Mesenchymal stem cell (in vitro differentiated cells and primary cell): Measurements from ENCODE around the gene SPOPL.

Source experiments
- DNase-seq: peaks from one replicate; pipeline ENCODE4 v3.0.0-alpha.2; 2013
- H2AFZ ChIP-seq: one replicate; pipeline ENCODE4 v1.6.1; 2013; ENCODE audit warnings: low read depth, mild to moderate bottlenecking, control low read depth, inconsistent platforms, low read length, moderate library complexity
- H2AK5ac ChIP-seq: 2 replicates; pipeline ENCODE4 v1.6.1; 2013; ENCODE audit warnings: low read length, moderate library complexity, mild to moderate bottlenecking, inconsistent platforms; ENCODE audit not compliant: severe bottlenecking
- H2BK120ac ChIP-seq: one replicate; pipeline ENCODE4 v1.6.1; 2013; ENCODE audit warnings: low read depth, mild to moderate bottlenecking, inconsistent platforms, low read length, moderate library complexity
- H2BK12ac ChIP-seq, 2 experiments: one replicate each; pipeline ENCODE4 v1.6.1; 2013; ENCODE audit warnings: inconsistent platforms in 2 of 2, low read length in 2 of 2, mild to moderate bottlenecking in 2 of 2, moderate library complexity in 2 of 2, control low read depth in 1 of 2
- H2BK15ac ChIP-seq: one replicate; pipeline ENCODE4 v1.6.1; 2013; ENCODE audit warnings: mild to moderate bottlenecking, low read depth, inconsistent platforms; ENCODE audit not compliant: poor library complexity, severe bottlenecking
- H2BK5ac ChIP-seq: 2 replicates; pipeline ENCODE4 v1.6.1; 2013; ENCODE audit warnings: low read depth, mild to moderate bottlenecking, low read length, control low read depth, inconsistent platforms; ENCODE audit not compliant: poor library complexity, severe bottlenecking
- H3K14ac ChIP-seq, 2 experiments: one replicate each; pipeline ENCODE4 v1.6.1; 2013; ENCODE audit warnings: inconsistent platforms in 2 of 2, low read length in 2 of 2, control low read depth in 1 of 2, mild to moderate bottlenecking in 1 of 2, moderate library complexity in 1 of 2
- H3K18ac ChIP-seq, 2 experiments: one replicate each; pipeline ENCODE4 v1.6.1; 2013; ENCODE audit warnings: inconsistent platforms in 2 of 2, low read length in 2 of 2, control low read depth in 1 of 2, low read depth in 1 of 2, mild to moderate bottlenecking in 1 of 2
- H3K23ac ChIP-seq, 2 experiments: one replicate each; pipeline ENCODE4 v1.6.1; 2013; ENCODE audit warnings: inconsistent platforms in 2 of 2, low read length in 2 of 2, mild to moderate bottlenecking in 2 of 2, moderate library complexity in 2 of 2, control low read depth in 1 of 2
- H3K27ac ChIP-seq: 2 replicates; pipeline ENCODE4 v1.5.1; 2013; ENCODE audit warnings: mild to moderate bottlenecking, moderate library complexity, low read length, control low read depth, inconsistent platforms; ENCODE audit not compliant: poor library complexity, severe bottlenecking
- H3K27me3 ChIP-seq, 2 experiments: 2 replicates each; pipeline versions ENCODE4 v1.6.1 to v1.7.0; 2013; ENCODE audit warnings: low read length in 2 of 2, mild to moderate bottlenecking in 2 of 2, moderate library complexity in 2 of 2, control low read depth in 1 of 2, inconsistent platforms in 1 of 2; ENCODE audit not compliant: control insufficient read depth in 1 of 2, insufficient read depth in 1 of 2
- H3K36me3 ChIP-seq, 2 experiments: 2 replicates each; pipeline versions ENCODE4 v1.6.1 to v1.7.0; 2013; ENCODE audit warnings: low read length in 2 of 2, control low read depth in 1 of 2, inconsistent platforms in 1 of 2, low read depth in 1 of 2, mild to moderate bottlenecking in 1 of 2; ENCODE audit not compliant: insufficient read depth in 2 of 2, control insufficient read depth in 1 of 2
- H3K4ac ChIP-seq, 2 experiments: one replicate each; pipeline ENCODE4 v1.6.1; 2013; ENCODE audit warnings: inconsistent platforms in 2 of 2, low read length in 2 of 2, mild to moderate bottlenecking in 2 of 2, moderate library complexity in 2 of 2, control low read depth in 1 of 2, low read depth in 1 of 2
- H3K4me1 ChIP-seq: 2 replicates; pipeline ENCODE4 v1.6.1; 2013; ENCODE audit warnings: low read depth, low read length, control low read depth; ENCODE audit not compliant: control insufficient read depth, insufficient read depth
- H3K4me2 ChIP-seq: 2 replicates; pipeline ENCODE4 v1.6.1; 2013; ENCODE audit warnings: low read length, mild to moderate bottlenecking, inconsistent platforms; ENCODE audit not compliant: poor library complexity, severe bottlenecking
- H3K4me3 ChIP-seq, 2 experiments: 2 replicates each; pipeline versions ENCODE4 v1.5.1 to v1.7.0; 2013; ENCODE audit warnings: low read length in 2 of 2, mild to moderate bottlenecking in 2 of 2, control low read depth in 1 of 2, low read depth in 1 of 2; ENCODE audit not compliant: insufficient read depth in 1 of 2
- H3K79me1 ChIP-seq: replicated peaks from 2 replicates; pipeline ENCODE4 v1.6.1; 2013; ENCODE audit warnings: mild to moderate bottlenecking, control low read depth, low read length, inconsistent platforms; ENCODE audit not compliant: poor library complexity, severe bottlenecking
- H3K9ac ChIP-seq: 2 replicates; pipeline ENCODE4 v1.7.0; 2013; ENCODE audit warnings: mild to moderate bottlenecking, low read length, moderate library complexity
- H3K9me3 ChIP-seq: 2 replicates; pipeline ENCODE4 v1.7.0; 2013; ENCODE audit warnings: mild to moderate bottlenecking, low read length; ENCODE audit not compliant: control insufficient read depth
- H4K8ac ChIP-seq: one replicate; pipeline ENCODE4 v1.6.1; 2013; ENCODE audit warnings: inconsistent platforms, mild to moderate bottlenecking, low read length, moderate library complexity
- H4K91ac ChIP-seq: one replicate; pipeline ENCODE4 v1.6.1; 2013; ENCODE audit warnings: mild to moderate bottlenecking, low read length, inconsistent platforms
- WGBS: methylation state at CpG from one replicate; pipeline ENCODE4 v1.1.7; 2013; ENCODE audit warnings: mixed read lengths; 5-methylcytosine and 5-hydroxymethylcytosine counted together

Gene SPOPL

DNA sequence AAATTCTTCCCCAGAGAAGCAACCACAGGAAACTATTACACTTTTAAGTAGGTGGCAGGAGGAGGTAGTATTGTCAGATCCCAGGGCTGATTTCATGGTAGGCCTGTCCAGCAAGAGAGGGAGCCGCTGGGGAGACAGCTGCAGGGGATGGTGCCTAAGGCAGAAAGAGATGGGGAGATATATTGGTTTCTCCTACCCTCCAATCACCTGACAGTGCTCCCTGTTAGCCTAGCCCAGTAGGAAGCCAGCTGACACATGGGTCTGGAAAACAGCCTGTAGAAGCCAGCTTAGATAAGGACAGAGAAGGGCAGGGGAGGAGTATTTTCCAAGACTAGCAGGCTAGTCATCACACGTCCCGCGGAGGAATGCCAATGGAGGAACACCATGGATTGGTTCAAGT lies 8.2 kb upstream of the SPOPL start:
- Histone ChIP-seq H2BK120ac (no peak overlapping the region), H2BK12ac (no peak overlapping the region), H4K8ac (no peak overlapping the region), H3K4ac (no peak overlapping the region), H3K4me3 (no peak overlapping the region), H3K14ac (no peak overlapping the region), H3K27ac (no peak overlapping the region), H3K4me1 (peaks cover 2% of the 10 kb centered on the region), H2BK5ac (no peak overlapping the region), H2AK5ac (no peak overlapping the region), H3K27me3 (no peaks in the 10 kb centered on the region), H3K36me3 (no peaks in the 10 kb centered on the region), H3K23ac (peak overlapping the region in 1 of 2 experiments; percentile 14), H3K9ac (no peak overlapping the region), H3K18ac (no peak overlapping the region), H2AFZ (no peak overlapping the region), H4K91ac (no peak overlapping the region), H3K9me3 (no peaks in the 10 kb centered on the region), H3K79me1 (no peaks in the 10 kb centered on the region), H2BK15ac (no peak overlapping the region), H3K4me2 (no peak overlapping the region)
- DNase-seq = no peak
- 50% methylated on average over 1 of the region's 4 CpGs for WGBS

GRCh38 chr2:138494265-138494966 lies 7.2 kb upstream of the SPOPL start:
- Histone ChIP-seq H3K36me3 (no peaks in the 10 kb centered on the region), H3K9me3 (no peaks in the 10 kb centered on the region), H3K4me1 (peaks cover 2% of the 10 kb centered on the region), H3K9ac (no peak overlapping the region), H3K4ac (no peak overlapping the region), H4K91ac (no peak overlapping the region), H3K18ac (no peak overlapping the region), H2BK120ac (no peak overlapping the region), H2BK5ac (no peak overlapping the region), H3K27me3 (no peaks in the 10 kb centered on the region), H4K8ac (no peak overlapping the region), H3K23ac (no peak overlapping the region), H2BK12ac (no peak overlapping the region), H3K27ac (no peak overlapping the region), H2AK5ac (no peak overlapping the region), H2AFZ (no peak overlapping the region), H3K79me1 (no peaks in the 10 kb centered on the region), H2BK15ac (no peak overlapping the region), H3K14ac (no peak overlapping the region), H3K4me2 (no peak overlapping the region), H3K4me3 (no peak overlapping the region)
- DNase-seq = no peak
- WGBS = 87% methylated on average over 2 of the region's 2 CpGs

DNA sequence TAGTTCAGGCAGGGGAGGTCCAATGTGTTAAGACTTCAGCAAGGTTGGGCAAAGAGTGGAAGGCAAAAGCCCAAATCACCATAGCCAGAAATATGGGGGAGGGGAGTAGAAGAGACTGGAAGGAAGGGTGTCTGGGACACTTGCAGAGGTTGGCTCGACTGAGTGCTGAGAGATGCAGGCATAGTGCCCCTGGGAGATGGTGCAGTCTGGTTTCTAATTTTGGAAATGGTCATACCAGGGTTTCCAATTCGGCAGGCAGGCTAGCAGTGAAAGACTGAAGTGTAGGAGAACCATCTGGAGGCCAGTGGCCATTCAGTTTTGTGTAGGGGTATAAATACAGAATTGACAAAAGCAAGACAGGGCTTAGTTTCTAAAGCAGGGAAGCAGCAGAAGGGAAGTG lies 6.2 kb upstream of the SPOPL start:
- Histone ChIP-seq H3K18ac (no peak overlapping the region), H2BK12ac (no peak overlapping the region), H2AK5ac (no peak overlapping the region), H3K9ac (no peak overlapping the region), H3K79me1 (peaks cover 3% of the 10 kb centered on the region), H4K91ac (no peak overlapping the region), H3K4me1 (peaks cover 2% of the 10 kb centered on the region), H3K4ac (no peak overlapping the region), H2BK15ac (no peak overlapping the region), H3K14ac (no peak overlapping the region), H3K23ac (no peak overlapping the region), H3K9me3 (no peaks in the 10 kb centered on the region), H2BK5ac (no peak overlapping the region), H4K8ac (no peak overlapping the region), H3K4me2 (no peak overlapping the region), H2AFZ (no peak overlapping the region), H3K27ac (no peak overlapping the region), H3K4me3 (no peak overlapping the region), H3K36me3 (no peaks in the 10 kb centered on the region), H2BK120ac (no peak overlapping the region), H3K27me3 (no peaks in the 10 kb centered on the region)
- WGBS = 92% methylated on average over 2 of the region's 2 CpGs
- DNase-seq = no peak

DNA sequence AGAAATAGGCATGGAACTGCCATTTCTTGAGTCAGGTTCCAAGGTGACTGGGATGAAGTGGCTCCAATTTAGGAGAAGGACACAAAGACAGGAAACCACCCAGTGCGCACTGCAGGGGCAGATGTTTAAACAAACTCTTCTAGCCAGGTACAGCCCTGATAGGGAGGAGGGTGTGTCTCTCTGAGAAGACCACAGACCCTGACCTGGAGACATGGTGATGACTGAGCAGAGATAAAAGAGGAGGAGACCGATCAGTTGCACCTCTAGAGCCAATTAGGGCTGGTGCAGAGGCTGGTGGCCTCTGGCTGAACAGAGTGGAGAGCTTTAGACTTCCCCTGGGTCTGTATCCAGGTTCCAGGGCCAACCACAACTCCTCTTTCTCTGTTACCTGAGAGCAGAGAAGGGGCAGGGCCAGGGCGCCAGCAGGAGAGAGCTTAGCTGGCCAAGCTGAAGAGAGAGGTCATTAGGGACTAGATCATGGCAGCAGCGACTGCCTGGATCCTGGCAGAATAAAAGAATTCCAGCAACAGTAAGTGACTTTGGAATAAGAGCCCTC lies 5.4 kb upstream of the SPOPL start:
- 96% methylated on average over 4 of the region's 4 CpGs for WGBS
- DNase-seq = no peak

More for the DNA sequence above, 5.4 kb upstream of the SPOPL start:
- Histone ChIP-seq H3K14ac (peak overlapping the region in 1 of 2 experiments; percentile 22), H4K8ac (peak overlapping the region; percentile 23), H3K4me1 (peaks cover 5% of the 10 kb centered on the region), H3K9me3 (no peaks in the 10 kb centered on the region), H3K4me3 (no peak overlapping the region), H3K9ac (no peak overlapping the region), H3K23ac (no peak overlapping the region), H2BK15ac (no peak overlapping the region), H3K18ac (no peak overlapping the region), H3K4me2 (no peak overlapping the region), H3K79me1 (peaks cover 5% of the 10 kb centered on the region), H3K27me3 (no peaks in the 10 kb centered on the region), H2AK5ac (no peak overlapping the region), H2BK5ac (no peak overlapping the region), H3K27ac (no peak overlapping the region), H4K91ac (no peak overlapping the region), H2BK120ac (no peak overlapping the region), H3K4ac (no peak overlapping the region), H3K36me3 (no peaks in the 10 kb centered on the region), H2BK12ac (no peak overlapping the region), H2AFZ (no peak overlapping the region)
